Astrocyte of the cerebellum (primary cell): ENCODE measurements around the gene TRDMT1.

ENCODE experiments used
- DNase-seq: peaks from one replicate; pipeline ENCODE4 v3.0.0-alpha.2; 2011; ENCODE audit warnings: low read depth
- H3K4me3 ChIP-seq: 2 replicates; pipeline ENCODE4 v1.5.1; 2011; ENCODE audit warnings: mild to moderate bottlenecking, low read depth, low read length, moderate library complexity
- in situ Hi-C: cut with HindIII; loops from 2 replicates; pipeline ENCODE4 v1.10.0; 2017; ENCODE audit warnings: low sequenced_read_pairs
- TF ChIP-seq, protein P1 (sequence below): IDR thresholded peaks from 2 replicates; pipeline ENCODE4 v1.5.1; 2012; ENCODE audit warnings: low read length, low read depth, moderate library complexity, mild to moderate bottlenecking; ENCODE audit errors: missing control alignments

The TRDMT1 gene

DNA sequence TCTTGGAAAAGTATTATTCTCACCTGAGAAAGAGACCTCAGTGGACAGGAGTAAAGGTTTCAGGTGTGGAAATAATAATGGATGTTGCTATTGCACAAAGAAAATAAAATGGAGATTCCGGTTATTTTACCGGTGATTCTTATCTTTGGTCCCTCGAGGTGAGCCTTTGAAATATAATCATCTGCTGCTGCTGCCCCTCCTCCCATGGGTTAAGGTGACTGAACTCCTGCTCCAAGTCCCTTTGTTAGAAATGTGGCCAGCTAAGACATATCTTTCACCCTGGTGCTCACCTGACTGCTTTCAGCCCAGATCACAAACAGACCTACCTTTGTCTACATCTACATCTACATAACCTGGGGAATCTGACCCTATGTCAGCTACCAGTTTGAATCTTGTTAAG is 77.5 kb downstream of the TRDMT1 start:
- DNase-seq, result no peak
- TF ChIP-seq, protein P1, sequence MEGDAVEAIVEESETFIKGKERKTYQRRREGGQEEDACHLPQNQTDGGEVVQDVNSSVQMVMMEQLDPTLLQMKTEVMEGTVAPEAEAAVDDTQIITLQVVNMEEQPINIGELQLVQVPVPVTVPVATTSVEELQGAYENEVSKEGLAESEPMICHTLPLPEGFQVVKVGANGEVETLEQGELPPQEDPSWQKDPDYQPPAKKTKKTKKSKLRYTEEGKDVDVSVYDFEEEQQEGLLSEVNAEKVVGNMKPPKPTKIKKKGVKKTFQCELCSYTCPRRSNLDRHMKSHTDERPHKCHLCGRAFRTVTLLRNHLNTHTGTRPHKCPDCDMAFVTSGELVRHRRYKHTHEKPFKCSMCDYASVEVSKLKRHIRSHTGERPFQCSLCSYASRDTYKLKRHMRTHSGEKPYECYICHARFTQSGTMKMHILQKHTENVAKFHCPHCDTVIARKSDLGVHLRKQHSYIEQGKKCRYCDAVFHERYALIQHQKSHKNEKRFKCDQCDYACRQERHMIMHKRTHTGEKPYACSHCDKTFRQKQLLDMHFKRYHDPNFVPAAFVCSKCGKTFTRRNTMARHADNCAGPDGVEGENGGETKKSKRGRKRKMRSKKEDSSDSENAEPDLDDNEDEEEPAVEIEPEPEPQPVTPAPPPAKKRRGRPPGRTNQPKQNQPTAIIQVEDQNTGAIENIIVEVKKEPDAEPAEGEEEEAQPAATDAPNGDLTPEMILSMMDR, result no peak
- no peak overlapping the region for H3K4me3 ChIP-seq
- in situ Hi-C loops, result no loop called here

GRCh38 chr10:17122726-17123661 is 78.5 kb downstream of the TRDMT1 start:
- H3K4me3 ChIP-seq, result no peak overlapping the region
- TF ChIP-seq, protein P1, result no peak
- in situ Hi-C loops, result no loop called here
- peak; percentile 90 for DNase-seq

DNA sequence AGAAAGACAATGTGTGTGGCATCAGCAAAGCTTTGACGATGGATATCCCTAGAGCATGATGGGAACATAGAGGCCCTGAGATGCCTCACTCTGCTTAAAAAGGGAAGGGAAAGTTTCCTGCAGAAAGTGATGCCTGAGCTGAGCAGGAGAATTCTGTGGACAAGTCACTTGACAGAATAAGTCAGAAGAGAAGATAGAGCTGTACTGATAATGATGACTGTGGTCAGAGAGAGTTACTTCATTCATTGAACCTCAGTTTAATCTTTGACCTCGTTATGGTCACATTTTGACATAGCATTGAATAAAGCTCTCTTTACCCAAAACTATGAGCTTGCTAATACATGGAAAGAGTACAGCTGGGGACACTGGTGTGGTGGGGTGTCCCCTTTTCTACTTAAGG is 79.4 kb downstream of the TRDMT1 start:
- no peak overlapping the region for H3K4me3 ChIP-seq
- in situ Hi-C loops, result no loop called here
- DNase-seq, result no peak
- TF ChIP-seq, protein P1, result no peak

DNA sequence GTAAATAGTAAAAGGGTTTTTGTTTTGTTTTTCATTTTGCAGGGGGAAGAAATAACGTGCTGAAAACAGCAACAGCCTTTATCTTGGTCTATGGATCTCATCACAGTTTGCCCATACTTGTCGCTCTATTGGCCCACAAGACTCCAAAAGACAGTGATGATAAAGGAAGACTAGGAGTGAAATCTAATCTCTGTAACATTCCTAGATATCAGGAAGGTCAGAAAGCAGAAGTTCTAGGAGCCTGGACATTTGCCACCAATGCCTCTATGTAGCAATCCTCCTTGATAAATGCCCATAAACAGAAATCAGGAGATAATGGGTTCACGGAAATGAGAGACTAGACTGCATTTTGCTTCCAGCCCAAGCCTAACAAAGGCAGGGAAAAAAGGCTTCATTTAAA is 80.8 kb downstream of the TRDMT1 start:
- in situ Hi-C loops, result no loop called here
- TF ChIP-seq, protein P1, result no peak
- no peak overlapping the region for H3K4me3 ChIP-seq
- no peak for DNase-seq

DNA sequence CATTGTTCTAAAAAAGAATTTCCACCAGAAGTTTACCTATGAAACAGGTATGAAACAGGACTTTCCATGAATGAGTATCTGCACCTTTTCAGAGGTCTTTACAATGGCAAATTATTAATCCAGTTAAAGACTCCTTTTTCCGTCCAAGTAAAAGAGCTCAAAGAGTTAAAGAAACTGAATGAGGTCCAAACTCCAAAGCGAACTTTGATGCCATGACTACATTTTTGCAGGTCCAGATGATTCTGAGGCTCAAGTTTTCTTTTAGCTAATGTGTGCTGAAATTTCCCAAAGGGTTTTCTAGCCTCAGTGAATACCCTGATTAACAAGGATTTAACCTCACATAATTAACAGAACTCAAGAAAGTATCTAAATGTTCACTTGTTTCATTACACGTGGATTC is 81.6 kb downstream of the TRDMT1 start:
- no peak overlapping the region for H3K4me3 ChIP-seq
- in situ Hi-C loops, result no loop called here
- TF ChIP-seq, protein P1, result no peak
- no peak for DNase-seq

- no peak overlapping the region for H3K4me3 ChIP-seq
- DNase-seq, result no peak
Measured at GRCh38 chr10:17116193-17116592, 85.3 kb downstream of the TRDMT1 start.

More at GRCh38 chr10:17116193-17116592, 85.3 kb downstream of the TRDMT1 start:
- TF ChIP-seq, protein P1, result no peak
- in situ Hi-C loops, result no loop called here
